D721Med (cell line): ENCODE measurements around the gene TBC1D8B.

Experiments used
- DNase-seq: peaks from one replicate; pipeline ENCODE4 v3.0.0; 2011; ENCODE audit warnings: low spot score; ENCODE audit not compliant: insufficient read length
- FAIRE-seq: peaks from 2 replicates; lab custom pipeline; 2011; peaks lifted over from hg19 to GRCh38; lab: Jason Lieb, UNC
- TF ChIP-seq, protein P1 (sequence below): IDR thresholded peaks from 2 replicates; pipeline ENCODE4 v1.5.1; 2012; ENCODE audit warnings: mild to moderate bottlenecking, control low read depth; ENCODE audit not compliant: insufficient read depth; ENCODE audit errors: missing control alignments

The TBC1D8B gene

GRCh38 chrX:106899276-106899675 is 96.8 kb downstream of the TBC1D8B start:
- no peak for DNase-seq
- FAIRE-seq: no peak
- TF ChIP-seq, protein P1, sequence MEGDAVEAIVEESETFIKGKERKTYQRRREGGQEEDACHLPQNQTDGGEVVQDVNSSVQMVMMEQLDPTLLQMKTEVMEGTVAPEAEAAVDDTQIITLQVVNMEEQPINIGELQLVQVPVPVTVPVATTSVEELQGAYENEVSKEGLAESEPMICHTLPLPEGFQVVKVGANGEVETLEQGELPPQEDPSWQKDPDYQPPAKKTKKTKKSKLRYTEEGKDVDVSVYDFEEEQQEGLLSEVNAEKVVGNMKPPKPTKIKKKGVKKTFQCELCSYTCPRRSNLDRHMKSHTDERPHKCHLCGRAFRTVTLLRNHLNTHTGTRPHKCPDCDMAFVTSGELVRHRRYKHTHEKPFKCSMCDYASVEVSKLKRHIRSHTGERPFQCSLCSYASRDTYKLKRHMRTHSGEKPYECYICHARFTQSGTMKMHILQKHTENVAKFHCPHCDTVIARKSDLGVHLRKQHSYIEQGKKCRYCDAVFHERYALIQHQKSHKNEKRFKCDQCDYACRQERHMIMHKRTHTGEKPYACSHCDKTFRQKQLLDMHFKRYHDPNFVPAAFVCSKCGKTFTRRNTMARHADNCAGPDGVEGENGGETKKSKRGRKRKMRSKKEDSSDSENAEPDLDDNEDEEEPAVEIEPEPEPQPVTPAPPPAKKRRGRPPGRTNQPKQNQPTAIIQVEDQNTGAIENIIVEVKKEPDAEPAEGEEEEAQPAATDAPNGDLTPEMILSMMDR: no peak

- TF ChIP-seq, protein P1: no peak
- FAIRE-seq (no peak), DNase-seq (no peak)
Observed at GRCh38 chrX:106899841-106900240, 97.4 kb downstream of the TBC1D8B start.

- DNase-seq (no peak), FAIRE-seq (no peak)
- TF ChIP-seq, protein P1: no peak
Observed at GRCh38 chrX:106901341-106901740, 98.9 kb downstream of the TBC1D8B start.

- TF ChIP-seq, protein P1: no peak
- no peak for FAIRE-seq
- DNase-seq: no peak
Observed at GRCh38 chrX:106901781-106902219, 99.3 kb downstream of the TBC1D8B start.

GRCh38 chrX:106902684-106903083 is 100.2 kb downstream of the TBC1D8B start:
- TF ChIP-seq, protein P1: no peak
- DNase-seq (no peak), FAIRE-seq (no peak)

DNA sequence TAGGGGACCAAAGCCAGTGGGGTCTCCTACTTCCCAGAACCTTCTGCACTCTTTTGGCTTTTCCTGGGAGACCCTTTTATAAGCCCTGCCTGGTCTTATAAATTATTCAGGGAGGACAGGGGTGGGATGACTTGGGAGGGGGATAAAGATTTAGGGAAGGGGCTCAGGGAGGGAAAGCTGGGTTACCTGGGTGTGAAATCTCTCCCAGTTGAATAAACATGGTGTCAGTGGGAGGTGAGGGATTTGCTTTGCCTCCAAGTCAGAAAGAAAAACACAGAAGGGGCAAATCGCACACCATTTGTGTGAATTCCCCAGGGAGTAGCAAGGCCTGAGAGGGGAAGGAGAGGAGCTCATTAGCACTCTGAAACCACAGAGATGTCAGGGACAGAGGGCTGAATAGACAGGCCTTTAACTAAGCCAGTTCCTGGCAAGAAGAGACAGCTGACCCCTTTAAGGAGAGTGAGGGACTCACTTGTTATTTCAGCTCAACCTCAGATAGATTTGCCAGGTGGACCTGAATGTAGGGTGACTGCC is 100.9 kb downstream of the TBC1D8B start, which contains the start of gene RIPPLY1:
RIPPLY1 (minus strand) TSS at position 51 of the 534 bp plus-strand sequence. CDS start 54 bp downstream, outside the sequence.
- DNase-seq: no peak
- no peak for FAIRE-seq
- TF ChIP-seq, protein P1: no peak

DNA sequence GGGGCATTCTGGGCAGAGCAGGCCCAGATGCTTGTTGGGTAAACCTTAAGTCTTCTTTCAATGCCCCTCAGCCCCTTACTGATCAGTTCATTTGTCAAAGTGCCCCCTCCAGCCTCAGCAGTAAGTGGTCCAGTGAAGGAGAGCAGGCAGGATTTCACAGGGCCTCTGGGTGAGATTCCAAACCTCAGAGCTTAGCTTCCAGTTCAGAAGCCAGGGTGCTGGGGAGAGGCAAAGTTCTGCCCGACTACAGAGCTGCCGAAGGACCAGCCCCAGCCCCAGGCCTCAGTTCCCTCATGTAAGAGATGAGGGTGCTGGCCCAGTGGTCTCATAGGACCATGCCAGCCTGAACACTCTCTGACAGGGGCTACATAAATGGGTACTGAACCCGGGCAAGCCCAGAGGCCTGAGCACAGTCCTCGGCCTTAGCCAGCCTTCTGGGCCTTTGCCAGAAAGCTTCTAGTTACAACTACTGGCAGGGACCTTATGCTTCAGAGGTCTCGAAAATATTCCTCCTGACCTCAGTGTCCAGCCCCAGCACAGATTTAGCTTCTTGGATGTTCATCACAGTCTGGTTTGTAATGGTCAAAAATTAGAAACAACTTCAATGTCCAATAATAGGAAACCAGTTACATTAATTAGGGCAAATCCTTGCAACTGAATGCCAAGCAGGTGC is 101.5 kb downstream of the TBC1D8B start:
- FAIRE-seq (no peak), DNase-seq (no peak)
- TF ChIP-seq, protein P1: no peak
